ENCODE results near the gene SIGLEC5.
"Not testable (repeated sequence)": the region's sequence is repeated elsewhere in the genome, so short reads cannot be mapped to it uniquely, and the experiment has no call there.

The SIGLEC5 gene

GRCh38 chr19:51630315-51630714, at the start of gene SIGLEC5:
Gene SIGLEC5, minus strand, starts transcription at chr19:51630401. Its CDS starts 66 bp downstream, at chr19:51630335.
- DNase-seq = not testable (repeated sequence)

- DNase-seq = no peak
These were observed 46.4 kb upstream of the SIGLEC5 start for GRCh38 chr19:51676566-51677083.

- not testable (repeated sequence) for DNase-seq
These were observed 45.8 kb upstream of the SIGLEC5 start for GRCh38 chr19:51675911-51676565.

GRCh38 chr19:51668216-51668615, 38.0 kb upstream of the SIGLEC5 start:
- DNase-seq = no peak

- DNase-seq = no peak
These were observed 34.8 kb upstream of the SIGLEC5 start for GRCh38 chr19:51664997-51665396.

- no peak for DNase-seq
These were observed 33.9 kb upstream of the SIGLEC5 start for GRCh38 chr19:51664131-51664530.

GRCh38 chr19:51663650-51664049, 33.4 kb upstream of the SIGLEC5 start:
- no peak for DNase-seq

GRCh38 chr19:51660975-51661600, 30.9 kb upstream of the SIGLEC5 start:
- peak; percentile 83 for DNase-seq

GRCh38 chr19:51654783-51655182, 24.6 kb upstream of the SIGLEC5 start:
- no peak for DNase-seq

GRCh38 chr19:51653162-51653561, 23.0 kb upstream of the SIGLEC5 start:
- no peak for DNase-seq

GRCh38 chr19:51652266-51652665, 22.1 kb upstream of the SIGLEC5 start:
- DNase-seq = no peak

- DNase-seq = peak; percentile 36
These were observed 21.1 kb upstream of the SIGLEC5 start for GRCh38 chr19:51651216-51651846.

- no peak for DNase-seq
These were observed 17.1 kb upstream of the SIGLEC5 start for GRCh38 chr19:51647318-51647717.

GRCh38 chr19:51646730-51647129, 16.5 kb upstream of the SIGLEC5 start, which contains the start of gene SIGLEC14:
Gene SIGLEC14, minus strand, starts transcription at chr19:51646825. Its CDS starts 66 bp downstream, at chr19:51646759.
- DNase-seq = not testable (repeated sequence)

- DNase-seq = no peak
These were observed 14.6 kb upstream of the SIGLEC5 start for GRCh38 chr19:51644636-51645271.

- DNase-seq = no peak
These were observed 11.4 kb upstream of the SIGLEC5 start for GRCh38 chr19:51641648-51642047.

GRCh38 chr19:51640386-51640785, 10.2 kb upstream of the SIGLEC5 start:
- DNase-seq = no peak

- DNase-seq = no peak
These were observed 9.7 kb upstream of the SIGLEC5 start for GRCh38 chr19:51639916-51640315.

GRCh38 chr19:51637362-51637978, 7.3 kb upstream of the SIGLEC5 start:
- DNase-seq = no peak

- no peak for DNase-seq
These were observed 1.9 kb upstream of the SIGLEC5 start for GRCh38 chr19:51632126-51632525.

- DNase-seq = no peak
These were observed 1.9 kb downstream of the SIGLEC5 start for GRCh38 chr19:51628153-51628939.
